GM12878 (cell line): Measurements from ENCODE around the gene EHD4. TPM values are rescaled to one million over a fixed set of nuclear protein-coding genes. Genes with fewer than 3 reads are reported as not detected.

Experiments used
- ATAC-seq: fragments of 200-7000 bp; cut with Tn5 transposase; 3 replicates; pipeline ENCODE4 v1.9.1; 2020; ENCODE audit warnings: mild to moderate bottlenecking, moderate library complexity
- BruUV-seq: library from RNA; stranded (reverse); fragments of 400-500 nt; replicated peaks from 2 replicates; lab custom pipeline; 2021; lab: Mats Ljungman, UMichigan
- CTCF ChIA-PET: fragments of 300-600 bp; sonication (Branson Sonifier 250); formaldehyde crosslinking; extraction: SDS; loops from one replicate; lab custom pipeline; 2021; ENCODE audit warnings: inconsistent platforms; lab: Yijun Ruan, JAX
- POLR2A ChIA-PET: fragments of 350-600 bp; formaldehyde crosslinking; extraction: SDS; loops from one replicate; lab custom pipeline; 2021; ENCODE audit warnings: inconsistent platforms; lab: Charles Lee
- RAD21 ChIA-PET: fragments of 300-600 bp; sonication (Branson Sonifier 250); formaldehyde crosslinking; loops from one replicate; lab custom pipeline; 2023; ENCODE audit warnings: antibody characterized with exemption; ENCODE audit not compliant: unreplicated experiment; lab: Charles Lee
- SMC1A ChIA-PET: fragments of 300-600 bp; sonication (Branson Sonifier 250); formaldehyde crosslinking; loops from one replicate; lab custom pipeline; 2023; ENCODE audit not compliant: unreplicated experiment, uncharacterized antibody; lab: Charles Lee
- DNase-seq: peaks from one replicate; pipeline ENCODE4 v3.0.0-alpha.2; 2011; ENCODE audit warnings: low read depth, low spot score
- FAIRE-seq: peaks from 3 replicates; lab custom pipeline; 2011; peaks lifted over from hg19 to GRCh38; lab: Jason Lieb, UNC
- H2AFZ ChIP-seq: 2 replicates; pipeline ENCODE4 v1.6.0; 2011; ENCODE audit warnings: low read depth, low read length, control low read depth; ENCODE audit not compliant: control insufficient read depth
- H3K27ac ChIP-seq: 2 replicates; pipeline ENCODE4 v1.5.1; 2011; ENCODE audit warnings: control low read depth; ENCODE audit not compliant: control insufficient read depth, insufficient read depth
- H3K27me3 ChIP-seq, 2 experiments: replicated peaks in 1 of 2; 2 replicates each; pipeline versions ENCODE4 v1.6.0 to v1.6.1; 2011; ENCODE audit warnings: low read length in 1 of 2; ENCODE audit not compliant: control insufficient read depth in 2 of 2, insufficient read depth in 2 of 2
- H3K36me3 ChIP-seq, 2 experiments: 2 replicates each; pipeline ENCODE4 v1.5.1; 2011; ENCODE audit warnings: low read length in 1 of 2; ENCODE audit not compliant: control insufficient read depth in 2 of 2, insufficient read depth in 2 of 2
- H3K4me1 ChIP-seq: 2 replicates; pipeline ENCODE4 v1.6.1; 2011; ENCODE audit warnings: mild to moderate bottlenecking, low read length, moderate library complexity, mixed read lengths; ENCODE audit not compliant: control insufficient read depth, insufficient read depth
- H3K4me2 ChIP-seq: 2 replicates; pipeline ENCODE4 v1.6.0; 2011; ENCODE audit warnings: control low read depth; ENCODE audit not compliant: control insufficient read depth, insufficient read depth
- H3K4me3 ChIP-seq: fragments of 200-600 bp; sonication (generic); 2 replicates; pipeline ENCODE4 v1.5.1; 2016
- H3K79me2 ChIP-seq: 2 replicates; pipeline ENCODE4 v1.6.0; 2011; ENCODE audit warnings: low read length; ENCODE audit not compliant: control insufficient read depth, insufficient read depth
- H3K9ac ChIP-seq: 2 replicates; pipeline ENCODE4 v1.8.0; 2011; ENCODE audit warnings: low read length, control low read depth, mixed read lengths; ENCODE audit not compliant: control insufficient read depth, insufficient read depth
- H3K9me3 ChIP-seq: replicated peaks from 3 replicates; pipeline ENCODE4 v1.5.1; 2011; ENCODE audit warnings: mild to moderate bottlenecking, low read length; ENCODE audit not compliant: control insufficient read depth, insufficient read depth
- H4K20me1 ChIP-seq: 2 replicates; pipeline ENCODE4 v1.6.0; 2011; ENCODE audit not compliant: control insufficient read depth, insufficient read depth
- ATF2 ChIP-seq: IDR thresholded peaks from 2 replicates; pipeline ENCODE4 v1.6.1; 2012; ENCODE audit warnings: low read length, inconsistent platforms
- CHD2 ChIP-seq: IDR thresholded peaks from 2 replicates; pipeline ENCODE4 v1.6.1; 2011; ENCODE audit warnings: low read depth, low read length, improper control_type of control experiment, borderline replicate concordance
- FOXK2 ChIP-seq: fragments of 450-650 bp; IDR thresholded peaks from 2 replicates; pipeline ENCODE4 v1.6.1; 2017; ENCODE audit warnings: mild to moderate bottlenecking, moderate library complexity
- JUNB ChIP-seq: IDR thresholded peaks from 2 replicates; pipeline ENCODE4 v1.6.1; 2016; ENCODE audit warnings: antibody characterized with exemption, mild to moderate bottlenecking
- MTA2 ChIP-seq: fragments of 450-650 bp; IDR thresholded peaks from 2 replicates; pipeline ENCODE4 v1.6.1; 2016; ENCODE audit warnings: low read depth, mild to moderate bottlenecking, moderate library complexity
- NFIC ChIP-seq: IDR thresholded peaks from 2 replicates; pipeline ENCODE4 v1.6.1; 2012; ENCODE audit warnings: low read depth, mild to moderate bottlenecking, inconsistent platforms, low read length, moderate library complexity
- NFYB ChIP-seq: IDR thresholded peaks from 2 replicates; pipeline ENCODE4 v1.6.1; 2011; ENCODE audit warnings: low read depth, mild to moderate bottlenecking, low read length, improper control_type of control experiment, moderate library complexity; ENCODE audit not compliant: insufficient read depth
- SMARCA5 ChIP-seq: fragments of 450-650 bp; IDR thresholded peaks from 2 replicates; pipeline ENCODE4 v1.6.1; 2017; ENCODE audit warnings: mild to moderate bottlenecking
- SP1 ChIP-seq: IDR thresholded peaks from one replicate; pipeline ENCODE4 v1.6.1; 2011; ENCODE audit warnings: low read depth, low read length
- STAT3 ChIP-seq: IDR thresholded peaks from 2 replicates; pipeline ENCODE4 v1.6.1; 2011; ENCODE audit warnings: low read depth, low read length, improper control_type of control experiment
- TCF12 ChIP-seq: IDR thresholded peaks from 2 replicates; pipeline ENCODE4 v1.6.1; 2011; ENCODE audit warnings: low read depth, mild to moderate bottlenecking, low read length
- WGBS: methylation state at CpG from one replicate; pipeline ENCODE4 v1.1.6; 2016; ENCODE audit warnings: low lambda C conversion rate; ENCODE audit not compliant: insufficient replicate concordance, insufficient coverage; ENCODE audit errors: missing lambda C conversion rate; 5-methylcytosine and 5-hydroxymethylcytosine counted together
- in situ Hi-C: fragments of 300-500 bp; cut with MboI; formaldehyde crosslinking; loops from 9 replicates; pipeline ENCODE4 v1.14.3; 2018; ENCODE audit warnings: mixed read lengths
- intact Hi-C: fragments of 100-400 bp; cut with micrococcal nuclease; formaldehyde crosslinking; loops from one replicate; pipeline ENCODE4 v1.14.2; 2022; ENCODE audit not compliant: unreplicated experiment
- polyA plus RNA-seq, 11 experiments: library from polyadenylated mRNA; depleted of rRNA in 4 of 11; unstranded in 6 of 11; stranded (reverse) in 5 of 11; fragments of >200 nt; fragmentation: Nextera tagmentation in 4 of 11; fragmentation: Illumina TruSeq in 1 of 11; extraction: Ambion mirVana in 4 of 11; extraction: Trizol in 1 of 11; gene quantifications; 1 replicate in 1 of 11; 2 replicates in 10 of 11; pipeline versions ENCODE4 v1.2.1 to v1.2.3, GENCODE V29; 2011 to 2016; ENCODE audit warnings: inconsistent platforms in 2 of 11, missing spikeins in 2 of 11, low read depth in 1 of 11
- total RNA-seq, 4 experiments: library from RNA; depleted of rRNA in 3 of 4; stranded (reverse); fragments of >200 nt in 3 of 4; fragmentation: Illumina TruSeq in 1 of 4; extraction: Trizol in 1 of 4; gene quantifications; 2 replicates each; pipeline versions ENCODE4 v1.2.1 to v1.2.3, GENCODE V29; 2013 to 2021

The EHD4 gene
- total and polyA plus RNA-seq, 10 of the 15 experiments (the other 5 are each of a cell fraction or from before 2014, with no cell fraction given) = 4.2 to 62.9 (median 44.7) TPM

GRCh38 chr15:41925086-41925608, 47.2 kb downstream of the EHD4 start:
- no peak overlapping the region for H3K27ac ChIP-seq
- H3K9me3 ChIP-seq = no peaks in the 10 kb centered on the region
- peaks cover 30% of the 10 kb centered on the region for H3K79me2 ChIP-seq
- no peak overlapping the region for H2AFZ ChIP-seq
- no peaks in the 10 kb centered on the region for H3K27me3 ChIP-seq
- SMC1A ChIA-PET = interaction anchor here (1.1 to 1.5 kb wide), 4 partner anchors 29 to 49 kb away, joined by 3 to 6 read pairs (median 3); partner anchors contain the start of gene EHD4
- peaks cover 49% of the 10 kb centered on the region for H3K4me1 ChIP-seq
- BruUV-seq = no TSS peak
- H3K4me2 ChIP-seq = no peak overlapping the region
- no peak overlapping the region for H3K9ac ChIP-seq
- DNase-seq = no peak
- no peaks in the 10 kb centered on the region; the same call in 1 of the 2 replicates for H4K20me1 ChIP-seq
- no peak for ATAC-seq
- intact Hi-C loops (no loop called here), in situ Hi-C loops (no loop called here)
- CTCF ChIA-PET = no interaction called here
- POLR2A ChIA-PET = interaction anchor here (0.7 kb wide), 1 partner anchor 45 kb away, joined by 3 read pairs; no protein-coding TSS in a partner anchor
- WGBS = 97% methylated on average over 7 of the region's 7 CpGs
- peaks cover 11 to 13% of the 10 kb centered on the region in 2 experiments for H3K36me3 ChIP-seq
- TF ChIP-seq TCF12 = no peak
- no peak for TF ChIP-seq MTA2
- no peak for TF ChIP-seq SP1
- no peak for TF ChIP-seq SMARCA5
- TF ChIP-seq ATF2 = no peak
- TF ChIP-seq NFIC = no peak
- no peak for TF ChIP-seq JUNB
- no peak for TF ChIP-seq STAT3
- TF ChIP-seq CHD2 = no peak
- TF ChIP-seq NFYB = no peak
- no peak for TF ChIP-seq FOXK2
- TF ChIP-seq, all 136 proteins: peak for 0
- FAIRE-seq = no peak
- H3K4me3 ChIP-seq = no peak overlapping the region
- RAD21 ChIA-PET = no interaction called here
